K562 (cell line): Measurements from ENCODE around the gene CTIF. TPM values are rescaled to one million over a fixed set of nuclear protein-coding genes. Genes with fewer than 3 reads are reported as not detected.

Source experiments
- BCL6 ChIP-seq: fragments of 250-450 bp; sonication (Bioruptor Pico); IDR thresholded peaks from 2 replicates; pipeline ENCODE4 v1.4.0; 2020
- E2F3 ChIP-seq: fragments of 250-450 bp; sonication (Bioruptor Pico); IDR thresholded peaks from 2 replicates; pipeline ENCODE4 v1.4.0; 2020; ENCODE audit warnings: mild to moderate bottlenecking
- FUS ChIP-seq: fragments of 200-400 bp; formaldehyde crosslinking; optimal IDR thresholded peaks from 2 replicates; pipeline ENCODE3; 2017; ENCODE audit warnings: low read depth, low read length
- ILF3 ChIP-seq: fragments of 450-650 bp; IDR thresholded peaks from 2 replicates; pipeline ENCODE4 v1.6.1; 2018; ENCODE audit warnings: antibody characterized with exemption, mild to moderate bottlenecking, moderate library complexity, borderline replicate concordance
- LARP7 ChIP-seq: fragments of 450-650 bp; IDR thresholded peaks from 2 replicates; pipeline ENCODE4 v1.6.1; 2016
- MYBL2 ChIP-seq, 2 experiments: fragments of 450-650 bp in 1 of 2; sonication (generic) in 1 of 2; formaldehyde crosslinking in 1 of 2; IDR thresholded peaks; 2 replicates each; pipeline versions ENCODE4 v1.6.1 to v1.8.1; 2017 to 2022; ENCODE audit warnings: borderline replicate concordance in 1 of 2, inconsistent platforms in 1 of 2, low read depth in 1 of 2, mild to moderate bottlenecking in 1 of 2, missing genetic modification reagents in 1 of 2, moderate library complexity in 1 of 2
- NFXL1 ChIP-seq: fragments of 450-650 bp; formaldehyde crosslinking; IDR thresholded peaks from 2 replicates; pipeline ENCODE4 v1.4.0; 2021; ENCODE audit warnings: mild to moderate bottlenecking
- NR3C1 ChIP-seq: sonication (generic); formaldehyde crosslinking; IDR thresholded peaks from 2 replicates; pipeline ENCODE4 v1.8.1; 2022; ENCODE audit warnings: missing genetic modification reagents
- NR4A1 ChIP-seq, 2 experiments: fragments of 250-450 bp in 1 of 2; fragments of 450-650 bp in 1 of 2; sonication (Bioruptor Pico) in 1 of 2; IDR thresholded peaks; 2 replicates each; pipeline versions ENCODE4 v1.4.0 to v1.6.1; 2016 to 2020; ENCODE audit warnings: mild to moderate bottlenecking in 2 of 2, missing compliant biosample characterization in 1 of 2, missing genetic modification characterization in 1 of 2, moderate library complexity in 1 of 2
- RAD51 ChIP-seq: fragments of 450-650 bp; IDR thresholded peaks from 2 replicates; pipeline ENCODE4 v1.7.1; 2016; ENCODE audit warnings: low read depth, mild to moderate bottlenecking, borderline replicate concordance
- RNF2 ChIP-seq: sonication (generic); IDR thresholded peaks from 2 replicates; pipeline ENCODE4 v1.6.1; 2016
- SIX5 ChIP-seq, 2 experiments: IDR thresholded peaks; 2 replicates each; pipeline ENCODE4 v1.6.1; 2011; ENCODE audit warnings: low read length in 2 of 2, borderline replicate concordance in 1 of 2, low read depth in 1 of 2, mild to moderate bottlenecking in 1 of 2, moderate library complexity in 1 of 2; ENCODE audit not compliant: insufficient read depth in 1 of 2
- SLC30A9 ChIP-seq: fragments of 250-450 bp; sonication (Bioruptor Pico); IDR thresholded peaks from 2 replicates; pipeline ENCODE4 v1.8.0; 2022; ENCODE audit warnings: mild to moderate bottlenecking, moderate library complexity
- SRSF9 ChIP-seq: fragments of 200-400 bp; formaldehyde crosslinking; IDR thresholded peaks from 2 replicates; pipeline ENCODE4 v1.6.1; 2017; ENCODE audit warnings: low read depth, low read length, borderline replicate concordance
- ZBED1 ChIP-seq: IDR thresholded peaks from 2 replicates; pipeline ENCODE4 v1.6.1; 2014
- ZBTB9 ChIP-seq: fragments of 450-650 bp; formaldehyde crosslinking; IDR thresholded peaks from 2 replicates; pipeline ENCODE4 v1.4.0; 2020; ENCODE audit warnings: mild to moderate bottlenecking, moderate library complexity
- ZNF146 ChIP-seq: IDR thresholded peaks from one replicate; pipeline ENCODE4 v1.6.1; 2018; ENCODE audit warnings: missing compliant biosample characterization; ENCODE audit not compliant: unreplicated experiment
- ZNF696 ChIP-seq: fragments of 250-450 bp; sonication (Bioruptor Pico); conservative IDR thresholded peaks from 2 replicates; pipeline ENCODE4 v1.4.0; 2020; ENCODE audit warnings: mild to moderate bottlenecking, moderate library complexity
- ZNF699 ChIP-seq: fragments of 250-450 bp; sonication (Bioruptor Pico); IDR thresholded peaks from 2 replicates; pipeline ENCODE4 v1.8.0; 2021; ENCODE audit warnings: mild to moderate bottlenecking, moderate library complexity; ENCODE audit not compliant: insufficient replicate concordance
- ZNF766 ChIP-seq: fragments of 200-800 bp; sonication (Bioruptor generic); conservative IDR thresholded peaks from 2 replicates; pipeline ENCODE4 v1.6.1; 2016; ENCODE audit warnings: missing genetic modification characterization, missing compliant biosample characterization
- polyA plus RNA-seq, 8 experiments: library from polyadenylated mRNA; depleted of rRNA in 4 of 8; stranded (reverse) in 5 of 8; unstranded in 3 of 8; fragments of >200 nt; fragmentation: Nextera tagmentation in 2 of 8; fragmentation: Illumina TruSeq in 1 of 8; extraction: Ambion mirVana in 2 of 8; extraction: Trizol in 1 of 8; gene quantifications; 2 replicates each; pipeline versions ENCODE4 v1.2.1 to v1.2.3, GENCODE V29; 2011 to 2014; ENCODE audit warnings: inconsistent platforms in 1 of 8, missing spikeins in 1 of 8
- total RNA-seq, 7 experiments: library from RNA; depleted of rRNA in 6 of 7; stranded (reverse); fragments of >200 nt in 6 of 7; fragmentation: Illumina TruSeq in 2 of 7; extraction: Trizol in 2 of 7; gene quantifications; 2 replicates each; pipeline versions ENCODE4 v1.2.1 to v1.2.3, GENCODE V29; 2011 to 2021; ENCODE audit warnings: low replicate concordance in 1 of 7
- TF ChIP-seq, protein P1 (sequence below): fragments of 450-650 bp; formaldehyde crosslinking; IDR thresholded peaks from 2 replicates; pipeline ENCODE4 v1.4.0; 2020; ENCODE audit warnings: mild to moderate bottlenecking, moderate library complexity
- TF ChIP-seq, protein P2 (sequence below): fragments of 250-450 bp; sonication (Bioruptor Pico); IDR thresholded peaks from 2 replicates; pipeline ENCODE4 v1.4.0; 2020; ENCODE audit warnings: borderline replicate concordance

Gene CTIF
- total and polyA plus RNA-seq, 9 of the 15 experiments (the other 6 are each of a cell fraction or from before 2014, with no cell fraction given) = 0.17 to 11.5 (median 2.2) TPM

GRCh38 chr18:48566589-48566988 is 27.8 kb downstream of the CTIF start (continued):
- TF ChIP-seq ZBED1 (no peak), SRSF9 (no peak), E2F3 (CRISPR knock-in tag) (peak; percentile 83; the same call in 1 of the 2 replicates), BCL6 (CRISPR knock-in tag) (peak; percentile 82; the same call in 1 of the 2 replicates), RAD51 (no peak), ZNF146 (CRISPR knock-in tag) (no peak), NR4A1 (CRISPR knock-in tag; IDR thresholded peaks at IDR 0.05) (no peak), NR4A1 (tag; IDR thresholded peaks at IDR 0.05) (peak; percentile 97), ZNF699 (CRISPR knock-in tag) (no peak), RNF2 (no peak), MYBL2 (IDR thresholded peaks at IDR 0.05; ENCODE audit: low read depth) (no peak), MYBL2 (CRISPR knock-in tag; IDR thresholded peaks at IDR 0.05; ENCODE audit: borderline replicate concordance) (no peak), NR3C1 (CRISPR knock-in tag) (no peak), ZBTB9 (CRISPR knock-in tag) (peak; percentile 93), ILF3 (no peak), SIX5 (IDR thresholded peaks at IDR 0.05; ENCODE audit: borderline replicate concordance in 1 of 2, insufficient read depth in 1 of 2, low read depth in 1 of 2, low read length in 2 of 2) (no peak), NFXL1 (CRISPR knock-in tag) (peak; percentile 55; the same call in 1 of the 2 replicates), FUS (no peak), ZNF696 (no peak), ZNF766 (peak; percentile 86), LARP7 (no peak), SLC30A9 (CRISPR knock-in tag) (no peak)
- TF ChIP-seq, protein P1, sequence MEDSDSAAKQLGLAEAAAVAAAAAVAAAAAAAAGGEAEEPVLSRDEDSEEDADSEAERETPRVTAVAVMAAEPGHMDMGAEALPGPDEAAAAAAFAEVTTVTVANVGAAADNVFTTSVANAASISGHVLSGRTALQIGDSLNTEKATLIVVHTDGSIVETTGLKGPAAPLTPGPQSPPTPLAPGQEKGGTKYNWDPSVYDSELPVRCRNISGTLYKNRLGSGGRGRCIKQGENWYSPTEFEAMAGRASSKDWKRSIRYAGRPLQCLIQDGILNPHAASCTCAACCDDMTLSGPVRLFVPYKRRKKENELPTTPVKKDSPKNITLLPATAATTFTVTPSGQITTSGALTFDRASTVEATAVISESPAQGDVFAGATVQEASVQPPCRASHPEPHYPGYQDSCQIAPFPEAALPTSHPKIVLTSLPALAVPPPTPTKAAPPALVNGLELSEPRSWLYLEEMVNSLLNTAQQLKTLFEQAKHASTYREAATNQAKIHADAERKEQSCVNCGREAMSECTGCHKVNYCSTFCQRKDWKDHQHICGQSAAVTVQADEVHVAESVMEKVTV (CRISPR knock-in tag) = no peak
- TF ChIP-seq, protein P2, sequence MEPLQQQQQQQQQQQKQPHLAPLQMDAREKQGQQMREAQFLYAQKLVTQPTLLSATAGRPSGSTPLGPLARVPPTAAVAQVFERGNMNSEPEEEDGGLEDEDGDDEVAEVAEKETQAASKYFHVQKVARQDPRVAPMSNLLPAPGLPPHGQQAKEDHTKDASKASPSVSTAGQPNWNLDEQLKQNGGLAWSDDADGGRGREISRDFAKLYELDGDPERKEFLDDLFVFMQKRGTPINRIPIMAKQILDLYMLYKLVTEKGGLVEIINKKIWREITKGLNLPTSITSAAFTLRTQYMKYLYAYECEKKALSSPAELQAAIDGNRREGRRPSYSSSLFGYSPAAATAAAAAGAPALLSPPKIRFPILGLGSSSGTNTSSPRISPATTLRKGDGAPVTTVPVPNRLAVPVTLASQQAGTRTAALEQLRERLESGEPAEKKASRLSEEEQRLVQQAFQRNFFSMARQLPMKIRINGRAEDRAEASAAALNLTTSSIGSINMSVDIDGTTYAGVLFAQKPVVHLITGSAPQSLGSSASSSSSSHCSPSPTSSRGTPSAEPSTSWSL (CRISPR knock-in tag) = no peak
